ENCODE data around the gene ETHE1. TPM values are rescaled to one million over a fixed set of nuclear protein-coding genes. Genes with fewer than 3 reads are reported as not detected.
"Not testable (repeated sequence)": the region's sequence is repeated elsewhere in the genome, so short reads cannot be mapped to it uniquely, and the experiment has no call there.

ETHE1 gene
- total RNA-seq, 2 experiments from 2014 or later = 1.7 to 6.4 TPM

- no peak overlapping the region for H3K27ac ChIP-seq (ENCODE audit: low read depth, low read length, poor library complexity, severe bottlenecking)
- intact Hi-C loops (cut with micrococcal nuclease; ENCODE audit: unreplicated experiment) = no loop called here
- no peak overlapping the region for H2AFZ ChIP-seq (ENCODE audit: low read length)
- no peaks in the 10 kb centered on the region for H3K9me3 ChIP-seq (ENCODE audit: low read length)
- TF ChIP-seq EZH2phosphoT487 (IDR thresholded peaks at IDR 0.05; ENCODE audit: borderline replicate concordance, low read depth, low read length) = no peak
- TF ChIP-seq, protein P1, sequence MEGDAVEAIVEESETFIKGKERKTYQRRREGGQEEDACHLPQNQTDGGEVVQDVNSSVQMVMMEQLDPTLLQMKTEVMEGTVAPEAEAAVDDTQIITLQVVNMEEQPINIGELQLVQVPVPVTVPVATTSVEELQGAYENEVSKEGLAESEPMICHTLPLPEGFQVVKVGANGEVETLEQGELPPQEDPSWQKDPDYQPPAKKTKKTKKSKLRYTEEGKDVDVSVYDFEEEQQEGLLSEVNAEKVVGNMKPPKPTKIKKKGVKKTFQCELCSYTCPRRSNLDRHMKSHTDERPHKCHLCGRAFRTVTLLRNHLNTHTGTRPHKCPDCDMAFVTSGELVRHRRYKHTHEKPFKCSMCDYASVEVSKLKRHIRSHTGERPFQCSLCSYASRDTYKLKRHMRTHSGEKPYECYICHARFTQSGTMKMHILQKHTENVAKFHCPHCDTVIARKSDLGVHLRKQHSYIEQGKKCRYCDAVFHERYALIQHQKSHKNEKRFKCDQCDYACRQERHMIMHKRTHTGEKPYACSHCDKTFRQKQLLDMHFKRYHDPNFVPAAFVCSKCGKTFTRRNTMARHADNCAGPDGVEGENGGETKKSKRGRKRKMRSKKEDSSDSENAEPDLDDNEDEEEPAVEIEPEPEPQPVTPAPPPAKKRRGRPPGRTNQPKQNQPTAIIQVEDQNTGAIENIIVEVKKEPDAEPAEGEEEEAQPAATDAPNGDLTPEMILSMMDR (conservative IDR thresholded peaks at IDR 0.05; ENCODE audit: low read length) = no peak
- H3K9me2 ChIP-seq (ENCODE audit: insufficient read depth, low read length) = no peaks in the 10 kb centered on the region
- no peak overlapping the region for H3K4me2 ChIP-seq (ENCODE audit: low read length)
- CTCF ChIA-PET (ENCODE audit: unreplicated experiment) = no interaction called here
- H3K4me1 ChIP-seq (ENCODE audit: insufficient read depth, low read length, poor library complexity, severe bottlenecking) = peaks cover 18% of the 10 kb centered on the region
- H3K79me2 ChIP-seq (ENCODE audit: insufficient read depth, low read depth, low read length) = no peaks in the 10 kb centered on the region
- DNase-seq (ENCODE audit: low spot score) = no peak
- no peaks in the 10 kb centered on the region for H4K20me1 ChIP-seq (ENCODE audit: insufficient read depth, low read length)
- H3K36me3 ChIP-seq (ENCODE audit: insufficient read depth, low read length) = no peaks in the 10 kb centered on the region
- no TSS peak for BruUV-seq (replicated peaks)
- POLR2A ChIA-PET = no interaction called here
- no peak overlapping the region for H3K4me3 ChIP-seq (ENCODE audit: low read depth, low read length, poor library complexity, severe bottlenecking)
Observed at GRCh38 chr19:43522929-43523328, 4.1 kb downstream of the ETHE1 start.

GRCh38 chr19:43519436-43520088 is 7.4 kb downstream of the ETHE1 start:
- Histone ChIP-seq H3K36me3 (ENCODE audit: insufficient read depth, low read length) (no peaks in the 10 kb centered on the region), H2AFZ (ENCODE audit: low read length) (no peak overlapping the region), H3K4me3 (ENCODE audit: low read depth, low read length, poor library complexity, severe bottlenecking) (no peak overlapping the region), H3K9me2 (ENCODE audit: insufficient read depth, low read length) (no peaks in the 10 kb centered on the region), H3K27ac (ENCODE audit: low read depth, low read length, poor library complexity, severe bottlenecking) (no peak overlapping the region), H4K20me1 (ENCODE audit: insufficient read depth, low read length) (no peaks in the 10 kb centered on the region), H3K79me2 (ENCODE audit: insufficient read depth, low read depth, low read length) (no peaks in the 10 kb centered on the region), H3K4me2 (ENCODE audit: low read length) (no peak overlapping the region), H3K4me1 (ENCODE audit: insufficient read depth, low read length, poor library complexity, severe bottlenecking) (no peaks in the 10 kb centered on the region), H3K9me3 (ENCODE audit: low read length) (no peaks in the 10 kb centered on the region)
- ChIA-PET CTCF (ENCODE audit: unreplicated experiment) (interaction anchor here (1.1 kb wide), 1 partner anchor 73 kb away, joined by 3 read pairs; no protein-coding TSS in a partner anchor), POLR2A (interaction anchor here (0.7 kb wide), 1 partner anchor 71 kb away, joined by 5 read pairs; no protein-coding TSS in a partner anchor)
- peak; percentile 81 for DNase-seq (ENCODE audit: low spot score)
- BruUV-seq (replicated peaks) = TSS peak; percentile 73
- intact Hi-C loops (cut with micrococcal nuclease; ENCODE audit: unreplicated experiment) = loop anchor here (1.0 to 5.0 kb wide), 2 partner anchors 72 to 87 kb away; no protein-coding TSS in a partner anchor
- TF ChIP-seq EZH2phosphoT487 (IDR thresholded peaks at IDR 0.05; ENCODE audit: borderline replicate concordance, low read depth, low read length) = no peak
- TF ChIP-seq, protein P1 (conservative IDR thresholded peaks at IDR 0.05; ENCODE audit: low read length) = peak; percentile 95

GRCh38 chr19:43518051-43518450 is 8.9 kb downstream of the ETHE1 start:
- Histone ChIP-seq H4K20me1 (ENCODE audit: insufficient read depth, low read length) (no peaks in the 10 kb centered on the region), H3K27ac (ENCODE audit: low read depth, low read length, poor library complexity, severe bottlenecking) (no peak overlapping the region), H3K79me2 (ENCODE audit: insufficient read depth, low read depth, low read length) (no peaks in the 10 kb centered on the region), H3K4me1 (ENCODE audit: insufficient read depth, low read length, poor library complexity, severe bottlenecking) (no peaks in the 10 kb centered on the region), H3K9me3 (ENCODE audit: low read length) (no peaks in the 10 kb centered on the region), H3K36me3 (ENCODE audit: insufficient read depth, low read length) (no peaks in the 10 kb centered on the region), H3K4me2 (ENCODE audit: low read length) (no peak overlapping the region), H3K9me2 (ENCODE audit: insufficient read depth, low read length) (no peaks in the 10 kb centered on the region), H3K4me3 (ENCODE audit: low read depth, low read length, poor library complexity, severe bottlenecking) (no peak overlapping the region), H2AFZ (ENCODE audit: low read length) (no peak overlapping the region)
- intact Hi-C loops (cut with micrococcal nuclease; ENCODE audit: unreplicated experiment) = loop anchor here (5.0 kb wide), 1 partner anchor 86 kb away; no protein-coding TSS in a partner anchor
- no peak for DNase-seq (ENCODE audit: low spot score)
- ChIA-PET CTCF (ENCODE audit: unreplicated experiment) (interaction anchor here (0.6 to 1.0 kb wide), 2 partner anchors 15 to 71 kb away, joined by 3 to 4 read pairs; no protein-coding TSS in a partner anchor), POLR2A (interaction anchor here (0.7 kb wide), 1 partner anchor 14 kb away, joined by 5 read pairs; no protein-coding TSS in a partner anchor)
- no TSS peak for BruUV-seq (replicated peaks)
- no peak for TF ChIP-seq EZH2phosphoT487 (IDR thresholded peaks at IDR 0.05; ENCODE audit: borderline replicate concordance, low read depth, low read length)
- TF ChIP-seq, protein P1 (conservative IDR thresholded peaks at IDR 0.05; ENCODE audit: low read length) = no peak

GRCh38 chr19:43512399-43512798 is 14.6 kb downstream of the ETHE1 start:
- H3K9me2 ChIP-seq (ENCODE audit: insufficient read depth, low read length); H3K9me3 ChIP-seq (ENCODE audit: low read length); BruUV-seq (replicated peaks); intact Hi-C loops (cut with micrococcal nuclease; ENCODE audit: unreplicated experiment); H3K36me3 ChIP-seq (ENCODE audit: insufficient read depth, low read length); H3K4me2 ChIP-seq (ENCODE audit: low read length); H3K79me2 ChIP-seq (ENCODE audit: insufficient read depth, low read depth, low read length); H3K27ac ChIP-seq (ENCODE audit: low read depth, low read length, poor library complexity, severe bottlenecking); DNase-seq (ENCODE audit: low spot score); H3K4me1 ChIP-seq (ENCODE audit: insufficient read depth, low read length, poor library complexity, severe bottlenecking); POLR2A ChIA-PET; H2AFZ ChIP-seq (ENCODE audit: low read length); H4K20me1 ChIP-seq (ENCODE audit: insufficient read depth, low read length); CTCF ChIA-PET (ENCODE audit: unreplicated experiment); H3K4me3 ChIP-seq (ENCODE audit: low read depth, low read length, poor library complexity, severe bottlenecking): not testable (repeated sequence)

All from OCI-LY7 (cell line).